Natural killer cell (primary cell): Measurements from ENCODE around the gene SLC35E1. TPM values are rescaled to one million over a fixed set of nuclear protein-coding genes. Genes with fewer than 3 reads are reported as not detected.

Experiments
- ATAC-seq, 3 donors: fragments of 150-1000 bp in 2 of 3; fragments of 200-7000 bp in 1 of 3; cut with Tn5 transposase; 1 replicate in 1 of 3; 2 replicates in 2 of 3; pipeline ENCODE4 v1.10.0; 2021; ENCODE audit warnings: mild to moderate bottlenecking in 2 of 3, moderate library complexity in 2 of 3
- DNase-seq, 2 donors: peaks; one replicate each; pipeline versions ENCODE4 v3.0.0 to v3.0.0-alpha.2; 2013 to 2021; ENCODE audit warnings: mixed read lengths in 1 of 2
- H3K27ac ChIP-seq: one replicate; pipeline ENCODE4 v1.5.1; 2013; ENCODE audit warnings: mild to moderate bottlenecking, low read length
- H3K27me3 ChIP-seq: one replicate; pipeline ENCODE4 v1.6.1; 2013; ENCODE audit warnings: low read length; ENCODE audit not compliant: control insufficient read depth, insufficient read depth
- H3K36me3 ChIP-seq: one replicate; pipeline ENCODE4 v1.6.1; 2013; ENCODE audit warnings: low read length; ENCODE audit not compliant: control insufficient read depth, insufficient read depth
- H3K4me1 ChIP-seq: one replicate; pipeline ENCODE4 v1.6.1; 2013; ENCODE audit warnings: low read length; ENCODE audit not compliant: control insufficient read depth, insufficient read depth
- H3K4me3 ChIP-seq: one replicate; pipeline ENCODE4 v1.5.1; 2013; ENCODE audit warnings: low read length
- H3K9me3 ChIP-seq: one replicate; pipeline ENCODE4 v1.6.1; 2013; ENCODE audit warnings: low read length; ENCODE audit not compliant: control insufficient read depth, insufficient read depth
- H3K27ac Mint-ChIP-seq, 2 donors: one replicate each; pipeline ENCODE4 v1.8.0; 2022; ENCODE audit warnings: mild to moderate bottlenecking in 2 of 2, mixed read lengths in 2 of 2, moderate library complexity in 1 of 2
- H3K27me3 Mint-ChIP-seq, 2 donors: one replicate each; pipeline ENCODE4 v1.8.0; 2022; ENCODE audit warnings: low read depth in 2 of 2, mixed read lengths in 2 of 2
- H3K36me3 Mint-ChIP-seq: one replicate; pipeline ENCODE4 v1.8.0; 2022; ENCODE audit warnings: mixed read lengths
- H3K4me1 Mint-ChIP-seq, 2 donors: one replicate each; pipeline ENCODE4 v1.8.0; 2022; ENCODE audit warnings: mixed read lengths in 2 of 2
- H3K4me3 Mint-ChIP-seq: one replicate; pipeline ENCODE4 v1.8.0; 2022; ENCODE audit warnings: mild to moderate bottlenecking, moderate library complexity, mixed read lengths
- H3K9me3 Mint-ChIP-seq, 2 donors: one replicate each; pipeline ENCODE4 v1.8.0; 2022; ENCODE audit warnings: mixed read lengths in 2 of 2
- WGBS: methylation state at CpG from one replicate; pipeline ENCODE4 v1.1.7; 2013; ENCODE audit warnings: missing lambda C conversion rate; ENCODE audit not compliant: insufficient coverage; 5-methylcytosine and 5-hydroxymethylcytosine counted together
- intact Hi-C: fragments of 100-400 bp; cut with micrococcal nuclease; formaldehyde crosslinking; loops from one replicate; pipeline ENCODE4 v1.14.2; 2022
- total RNA-seq, 4 donors: library from RNA; stranded (reverse); fragments of 120-200 nt in 1 of 4; gene quantifications; one replicate each; pipeline versions ENCODE4 v1.2.3 to v1.2.4, GENCODE V29; 2013 to 2022
- TF ChIP-seq, protein P1 (sequence below): fragments of 200-600 bp; IDR thresholded peaks from one replicate; pipeline ENCODE4 v1.8.0; 2022; ENCODE audit warnings: antibody characterized with exemption

The SLC35E1 gene
- total RNA-seq, 3 donors from 2014 or later (not counting 1 experiment from before 2014, with no cell fraction given): 53.2 to 55.5 (median 54.2) TPM

DNA sequence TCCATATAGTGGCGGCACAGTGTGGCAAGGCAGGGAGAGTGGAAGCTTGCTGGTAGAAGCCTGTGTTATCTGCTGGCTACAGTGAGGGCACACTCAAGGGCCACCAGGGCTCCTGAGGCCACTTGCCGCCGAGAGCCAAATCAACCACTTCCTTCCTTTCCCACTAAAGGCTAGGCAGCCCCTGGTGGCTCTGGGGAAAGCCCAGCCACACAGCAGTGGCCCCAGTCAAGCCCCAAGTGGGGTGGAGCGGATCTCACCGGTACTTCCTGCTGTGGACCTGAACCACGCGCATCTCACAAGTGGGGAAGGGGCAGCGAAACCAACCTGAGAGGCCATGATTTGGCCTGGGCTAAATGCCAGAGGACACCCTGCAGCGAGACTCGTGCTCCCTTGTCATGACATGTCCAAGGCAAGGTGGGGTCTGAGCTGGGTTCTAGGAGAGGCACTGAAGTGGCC is 21.9 kb upstream of the SLC35E1 start:
- Mint-ChIP-seq H3K27ac (peak overlapping the region; percentile 92 to 96), H3K9me3 (no peaks in the 10 kb centered on the region), H3K27me3 (no peaks in the 10 kb centered on the region), H3K4me3 (peak overlapping the region; percentile 82), H3K4me1 (peaks cover 49 to 55% of the 10 kb centered on the region in 2 donors), H3K36me3 (no peaks in the 10 kb centered on the region)
- TF ChIP-seq, protein P1, sequence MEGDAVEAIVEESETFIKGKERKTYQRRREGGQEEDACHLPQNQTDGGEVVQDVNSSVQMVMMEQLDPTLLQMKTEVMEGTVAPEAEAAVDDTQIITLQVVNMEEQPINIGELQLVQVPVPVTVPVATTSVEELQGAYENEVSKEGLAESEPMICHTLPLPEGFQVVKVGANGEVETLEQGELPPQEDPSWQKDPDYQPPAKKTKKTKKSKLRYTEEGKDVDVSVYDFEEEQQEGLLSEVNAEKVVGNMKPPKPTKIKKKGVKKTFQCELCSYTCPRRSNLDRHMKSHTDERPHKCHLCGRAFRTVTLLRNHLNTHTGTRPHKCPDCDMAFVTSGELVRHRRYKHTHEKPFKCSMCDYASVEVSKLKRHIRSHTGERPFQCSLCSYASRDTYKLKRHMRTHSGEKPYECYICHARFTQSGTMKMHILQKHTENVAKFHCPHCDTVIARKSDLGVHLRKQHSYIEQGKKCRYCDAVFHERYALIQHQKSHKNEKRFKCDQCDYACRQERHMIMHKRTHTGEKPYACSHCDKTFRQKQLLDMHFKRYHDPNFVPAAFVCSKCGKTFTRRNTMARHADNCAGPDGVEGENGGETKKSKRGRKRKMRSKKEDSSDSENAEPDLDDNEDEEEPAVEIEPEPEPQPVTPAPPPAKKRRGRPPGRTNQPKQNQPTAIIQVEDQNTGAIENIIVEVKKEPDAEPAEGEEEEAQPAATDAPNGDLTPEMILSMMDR: no peak
- intact Hi-C loops: loop anchor here (1.0 kb wide), 2 partner anchors 10 to 52 kb away; partner anchors contain the start of gene CHERP
- peak overlapping the region; percentile 62 for H3K27ac ChIP-seq
- peak; percentile 68 to 81 for DNase-seq
- H3K9me3 ChIP-seq: no peaks in the 10 kb centered on the region
- peak; percentile 74 to 90 (median 87) for ATAC-seq
- no peaks in the 10 kb centered on the region for H3K27me3 ChIP-seq
- no peaks in the 10 kb centered on the region for H3K36me3 ChIP-seq
- H3K4me1 ChIP-seq: peaks cover 57% of the 10 kb centered on the region
- H3K4me3 ChIP-seq: no peak overlapping the region
- 3% methylated on average over 10 of the region's 10 CpGs for WGBS

DNA sequence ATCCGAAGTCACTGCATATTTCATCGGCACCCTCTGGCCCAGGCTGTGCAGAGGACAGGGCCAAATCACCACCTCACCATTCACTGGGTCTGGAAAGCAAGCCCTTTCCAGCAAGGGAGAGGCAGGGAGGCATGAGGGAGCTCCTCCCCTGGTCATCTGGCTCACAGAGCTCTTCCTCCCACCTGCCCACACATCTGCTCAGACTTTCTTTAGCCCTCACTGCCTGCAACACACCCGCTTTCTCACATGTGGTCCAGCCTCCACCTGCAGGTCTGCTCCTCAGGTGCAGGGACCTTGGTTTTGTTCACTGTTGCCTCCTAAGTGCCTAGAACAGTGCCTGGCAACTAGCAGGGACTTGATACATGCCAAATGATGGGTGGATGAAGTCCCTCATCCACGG is 21.0 kb upstream of the SLC35E1 start:
- Histone ChIP-seq H3K27me3 (no peaks in the 10 kb centered on the region), H3K9me3 (no peaks in the 10 kb centered on the region), H3K27ac (no peak overlapping the region), H3K36me3 (no peaks in the 10 kb centered on the region), H3K4me1 (peaks cover 67% of the 10 kb centered on the region), H3K4me3 (no peak overlapping the region)
- intact Hi-C loops: no loop called here
- Mint-ChIP-seq H3K4me3 (peak overlapping the region; percentile 82), H3K4me1 (peaks cover 59 to 63% of the 10 kb centered on the region in 2 donors), H3K9me3 (no peaks in the 10 kb centered on the region), H3K27ac (peak overlapping the region; percentile 92 to 96), H3K27me3 (no peaks in the 10 kb centered on the region), H3K36me3 (no peaks in the 10 kb centered on the region)
- no peak for ATAC-seq
- TF ChIP-seq, protein P1: no peak
- 94% methylated on average over 4 of the region's 4 CpGs for WGBS
- DNase-seq: no peak

DNA sequence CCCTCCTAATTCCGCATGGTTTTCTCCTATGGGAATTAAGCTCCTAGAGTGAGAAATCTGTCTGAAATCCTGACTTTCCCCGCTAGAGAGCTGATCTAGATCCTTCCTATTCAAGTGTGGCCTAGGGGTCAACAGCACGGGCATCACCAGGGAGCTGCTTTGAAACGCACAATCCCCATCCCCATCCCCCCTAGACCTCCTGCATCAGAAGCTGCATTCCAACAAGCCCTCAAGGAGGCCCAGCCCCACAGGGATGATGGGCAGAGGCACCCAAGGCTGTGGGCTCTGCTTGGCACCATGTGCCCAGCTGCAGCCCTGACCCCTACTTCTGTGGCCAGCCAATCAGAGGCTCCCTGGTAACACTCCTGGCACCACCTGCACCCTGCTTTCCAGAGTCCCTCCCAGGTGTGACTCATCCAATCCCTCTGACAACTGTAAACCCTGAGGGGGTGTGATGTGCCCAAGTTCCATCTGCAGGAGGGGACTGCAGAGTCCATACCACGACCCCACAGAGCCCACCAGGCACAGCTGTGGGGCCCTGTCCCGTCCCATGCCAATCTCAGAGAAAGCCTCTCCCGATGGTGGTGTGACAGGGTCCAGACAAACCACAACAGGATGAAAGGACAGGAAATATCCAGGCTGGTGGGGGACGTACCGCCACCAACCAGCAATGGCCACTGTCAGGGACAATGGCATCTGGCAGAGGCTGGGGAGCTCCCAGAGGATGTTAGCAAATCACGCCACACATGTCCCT is 19.8 kb upstream of the SLC35E1 start:
- Mint-ChIP-seq H3K27ac (no peak overlapping the region), H3K27me3 (no peaks in the 10 kb centered on the region), H3K9me3 (no peaks in the 10 kb centered on the region), H3K36me3 (no peaks in the 10 kb centered on the region), H3K4me3 (no peak overlapping the region), H3K4me1 (peaks cover 62 to 70% of the 10 kb centered on the region in 2 donors)
- intact Hi-C loops: no loop called here
- H3K9me3 ChIP-seq: no peaks in the 10 kb centered on the region
- H3K27me3 ChIP-seq: no peaks in the 10 kb centered on the region
- H3K36me3 ChIP-seq: no peaks in the 10 kb centered on the region
- 82% methylated on average over 10 of the region's 10 CpGs for WGBS
- TF ChIP-seq, protein P1: no peak
- no peak for ATAC-seq
- no peak overlapping the region for H3K27ac ChIP-seq
- H3K4me3 ChIP-seq: no peak overlapping the region
- no peak for DNase-seq
- peaks cover 79% of the 10 kb centered on the region for H3K4me1 ChIP-seq
